Measurements from ENCODE around the gene SOCS3.

The SOCS3 gene

DNA sequence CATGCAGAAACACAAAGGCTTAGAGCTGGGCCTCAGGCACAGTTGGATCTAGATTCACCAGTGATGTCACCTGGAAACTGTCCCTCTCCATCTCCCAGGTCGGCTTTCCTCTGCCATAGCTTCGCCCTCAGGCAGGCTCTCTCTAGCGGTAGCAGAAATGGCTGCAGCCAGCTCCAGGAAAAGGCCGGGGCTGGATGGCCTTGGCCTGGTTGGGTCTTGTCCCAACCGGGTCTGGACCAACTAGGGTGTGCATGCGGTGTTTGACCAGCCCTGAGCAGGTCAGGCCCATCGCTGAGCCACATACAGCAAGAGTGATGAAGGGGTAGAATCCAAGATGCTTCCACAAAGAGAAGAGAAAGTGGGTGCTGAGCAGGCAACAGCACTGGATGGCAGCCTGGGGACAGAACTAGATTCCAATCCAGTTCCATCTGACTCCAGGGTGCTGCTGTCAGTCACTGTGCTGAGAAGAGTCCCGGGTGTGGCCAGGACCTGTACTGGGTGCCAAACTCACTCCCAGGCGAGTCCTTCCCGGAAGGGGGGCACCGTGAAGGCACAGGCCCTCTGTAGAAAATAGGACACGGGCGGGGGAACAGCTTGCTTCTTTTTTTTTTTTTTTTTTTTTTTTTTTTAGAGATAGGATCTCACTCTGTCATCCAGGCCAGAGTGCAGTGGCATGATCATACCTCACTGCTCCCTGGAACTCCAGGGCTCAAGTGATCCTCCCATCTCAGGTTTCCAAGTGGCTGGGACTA, 51.8 kb downstream of the SOCS3 start:
- no peak for DNase-seq (ENCODE audit: low read depth)

DNA sequence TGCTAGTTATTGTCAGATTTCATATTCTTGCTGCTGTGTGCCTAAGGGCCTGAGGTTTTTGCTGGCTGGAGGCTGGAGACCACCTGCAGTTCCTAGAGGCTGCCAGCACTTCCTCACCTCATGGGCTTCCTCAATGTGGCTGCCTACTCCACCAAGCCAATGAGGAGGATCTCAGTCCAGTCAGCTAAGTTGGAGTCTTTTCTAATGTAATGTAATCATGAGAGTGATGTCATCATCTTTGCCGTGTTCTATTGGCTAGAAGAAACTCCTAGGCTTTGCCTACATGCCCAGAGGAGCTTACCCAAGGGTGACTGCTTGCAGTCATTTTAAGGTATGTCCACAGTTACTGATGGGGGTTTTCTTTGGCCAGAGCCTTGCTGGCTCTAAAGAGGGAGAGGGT, 53.0 kb downstream of the SOCS3 start:
- DNase-seq (ENCODE audit: low read depth): no peak

Data from activated T-helper 9 cell treated with anti-CD3 and anti-CD28 coated beads, Interleukin-2, amount 50 U/mL, for 16 hours (primary cell).